Right renal pelvis (tissue), 4 donors: ENCODE data around the gene CSPG5. TPM values are rescaled to one million over a fixed set of nuclear protein-coding genes. Genes with fewer than 3 reads are reported as not detected.

Experiments used
- DNase-seq, 4 donors: peaks; one replicate each; pipeline ENCODE4 v3.0.0-alpha.2; 2013; ENCODE audit warnings: low read depth in 4 of 4, low spot score in 3 of 4, missing footprints in 1 of 4
- polyA plus RNA-seq, 4 donors: library from polyadenylated mRNA; unstranded; fragments of 120-200 nt; gene quantifications; one replicate each; pipeline ENCODE4 v1.2.1, GENCODE V29; 2013; ENCODE audit not compliant: insufficient read length in 4 of 4

The CSPG5 gene
- polyA plus RNA-seq, 4 donors, result 0.76 to 1.4 (median 1.2) TPM

- no peak for DNase-seq
These were observed 9.9 kb upstream of the CSPG5 start for GRCh38 chr3:47588587-47588986.

- DNase-seq, result no peak
These were observed 9.4 kb upstream of the CSPG5 start for GRCh38 chr3:47588053-47588452.

- no peak for DNase-seq
These were observed 8.1 kb upstream of the CSPG5 start for GRCh38 chr3:47586746-47587145.

GRCh38 chr3:47583320-47584075, 4.8 kb upstream of the CSPG5 start:
- no peak for DNase-seq

- DNase-seq, result no peak
These were observed 3.2 kb upstream of the CSPG5 start for GRCh38 chr3:47581835-47582234.

GRCh38 chr3:47581422-47581821, 2.8 kb upstream of the CSPG5 start:
- no peak for DNase-seq

- DNase-seq, result no peak
These were observed 1.8 kb upstream of the CSPG5 start for GRCh38 chr3:47580481-47580880.

GRCh38 chr3:47579875-47580274, 1.2 kb upstream of the CSPG5 start:
- no peak for DNase-seq

GRCh38 chr3:47578119-47578632, 489 bp downstream of the CSPG5 start:
- no peak for DNase-seq

GRCh38 chr3:47577583-47578118, 1.0 kb downstream of the CSPG5 start:
- no peak for DNase-seq

- no peak for DNase-seq
These were observed 5.2 kb downstream of the CSPG5 start for GRCh38 chr3:47573190-47574172.

- no peak for DNase-seq
These were observed 7.1 kb downstream of the CSPG5 start for GRCh38 chr3:47571391-47572175.

- DNase-seq, result no peak
These were observed 9.8 kb downstream of the CSPG5 start for GRCh38 chr3:47568901-47569300.

- DNase-seq, result no peak
These were observed 11.5 kb downstream of the CSPG5 start for GRCh38 chr3:47567149-47567548.

GRCh38 chr3:47566667-47567066, 12.0 kb downstream of the CSPG5 start:
- no peak for DNase-seq

GRCh38 chr3:47565734-47566550, 12.7 kb downstream of the CSPG5 start:
- no peak for DNase-seq

- DNase-seq, result no peak
These were observed 22.3 kb downstream of the CSPG5 start for GRCh38 chr3:47556351-47556750.

- DNase-seq, result no peak
These were observed 24.3 kb downstream of the CSPG5 start for GRCh38 chr3:47554335-47554734.

- no peak for DNase-seq
These were observed 25.3 kb downstream of the CSPG5 start for GRCh38 chr3:47553407-47553806.
